GM12878 (cell line): Measurements from ENCODE around the gene KCNQ1OT1. TPM values are rescaled to one million over a fixed set of nuclear protein-coding genes. Genes with fewer than 3 reads are reported as not detected.

Experiments used
- ATAC-seq: fragments of 200-7000 bp; cut with Tn5 transposase; 3 replicates; pipeline ENCODE4 v1.9.1; 2020; ENCODE audit warnings: mild to moderate bottlenecking, moderate library complexity
- BruUV-seq: library from RNA; stranded (reverse); fragments of 400-500 nt; replicated peaks from 2 replicates; lab custom pipeline; 2021; lab: Mats Ljungman, UMichigan
- CTCF ChIA-PET: fragments of 300-600 bp; sonication (Branson Sonifier 250); formaldehyde crosslinking; extraction: SDS; loops from one replicate; lab custom pipeline; 2021; ENCODE audit warnings: inconsistent platforms; lab: Yijun Ruan, JAX
- POLR2A ChIA-PET: fragments of 350-600 bp; formaldehyde crosslinking; extraction: SDS; loops from one replicate; lab custom pipeline; 2021; ENCODE audit warnings: inconsistent platforms; lab: Charles Lee
- RAD21 ChIA-PET: fragments of 300-600 bp; sonication (Branson Sonifier 250); formaldehyde crosslinking; loops from one replicate; lab custom pipeline; 2023; ENCODE audit warnings: antibody characterized with exemption; ENCODE audit not compliant: unreplicated experiment; lab: Charles Lee
- SMC1A ChIA-PET: fragments of 300-600 bp; sonication (Branson Sonifier 250); formaldehyde crosslinking; loops from one replicate; lab custom pipeline; 2023; ENCODE audit not compliant: unreplicated experiment, uncharacterized antibody; lab: Charles Lee
- DNase-seq: peaks from one replicate; pipeline ENCODE4 v3.0.0-alpha.2; 2011; ENCODE audit warnings: low read depth, low spot score
- FAIRE-seq: peaks from 3 replicates; lab custom pipeline; 2011; peaks lifted over from hg19 to GRCh38; lab: Jason Lieb, UNC
- H2AFZ ChIP-seq: 2 replicates; pipeline ENCODE4 v1.6.0; 2011; ENCODE audit warnings: low read depth, low read length, control low read depth; ENCODE audit not compliant: control insufficient read depth
- H3K27ac ChIP-seq: 2 replicates; pipeline ENCODE4 v1.5.1; 2011; ENCODE audit warnings: control low read depth; ENCODE audit not compliant: control insufficient read depth, insufficient read depth
- H3K27me3 ChIP-seq, 2 experiments: replicated peaks in 1 of 2; 2 replicates each; pipeline versions ENCODE4 v1.6.0 to v1.6.1; 2011; ENCODE audit warnings: low read length in 1 of 2; ENCODE audit not compliant: control insufficient read depth in 2 of 2, insufficient read depth in 2 of 2
- H3K36me3 ChIP-seq, 2 experiments: 2 replicates each; pipeline ENCODE4 v1.5.1; 2011; ENCODE audit warnings: low read length in 1 of 2; ENCODE audit not compliant: control insufficient read depth in 2 of 2, insufficient read depth in 2 of 2
- H3K4me1 ChIP-seq: 2 replicates; pipeline ENCODE4 v1.6.1; 2011; ENCODE audit warnings: mild to moderate bottlenecking, low read length, moderate library complexity, mixed read lengths; ENCODE audit not compliant: control insufficient read depth, insufficient read depth
- H3K4me2 ChIP-seq: 2 replicates; pipeline ENCODE4 v1.6.0; 2011; ENCODE audit warnings: control low read depth; ENCODE audit not compliant: control insufficient read depth, insufficient read depth
- H3K4me3 ChIP-seq: fragments of 200-600 bp; sonication (generic); 2 replicates; pipeline ENCODE4 v1.5.1; 2016
- H3K79me2 ChIP-seq: 2 replicates; pipeline ENCODE4 v1.6.0; 2011; ENCODE audit warnings: low read length; ENCODE audit not compliant: control insufficient read depth, insufficient read depth
- H3K9ac ChIP-seq: 2 replicates; pipeline ENCODE4 v1.8.0; 2011; ENCODE audit warnings: low read length, control low read depth, mixed read lengths; ENCODE audit not compliant: control insufficient read depth, insufficient read depth
- H3K9me3 ChIP-seq: replicated peaks from 3 replicates; pipeline ENCODE4 v1.5.1; 2011; ENCODE audit warnings: mild to moderate bottlenecking, low read length; ENCODE audit not compliant: control insufficient read depth, insufficient read depth
- H4K20me1 ChIP-seq: 2 replicates; pipeline ENCODE4 v1.6.0; 2011; ENCODE audit not compliant: control insufficient read depth, insufficient read depth
- BRCA1 ChIP-seq: IDR thresholded peaks from 2 replicates; pipeline ENCODE4 v1.6.1; 2011; ENCODE audit warnings: low read depth, low read length, improper control_type of control experiment
- E4F1 ChIP-seq: fragments of 450-650 bp; IDR thresholded peaks from 2 replicates; pipeline ENCODE4 v1.6.1; 2018; ENCODE audit warnings: borderline replicate concordance, mild to moderate bottlenecking; ENCODE audit not compliant: partially characterized antibody
- FOXK2 ChIP-seq: fragments of 450-650 bp; IDR thresholded peaks from 2 replicates; pipeline ENCODE4 v1.6.1; 2017; ENCODE audit warnings: mild to moderate bottlenecking, moderate library complexity
- HDAC6 ChIP-seq: fragments of 200-600 bp; sonication (generic); IDR thresholded peaks from one replicate; pipeline ENCODE4 v1.8.0; 2017; ENCODE audit warnings: antibody characterized with exemption; ENCODE audit not compliant: unreplicated experiment
- IKZF1 ChIP-seq: fragments of 450-650 bp; conservative IDR thresholded peaks from 2 replicates; pipeline ENCODE4 v1.6.1; 2017; ENCODE audit warnings: antibody characterized with exemption, mild to moderate bottlenecking
- KDM1A ChIP-seq: fragments of 200-600 bp; sonication (generic); IDR thresholded peaks from 2 replicates; pipeline ENCODE4 v1.6.1; 2016; ENCODE audit warnings: borderline replicate concordance
- KLF5 ChIP-seq: fragments of 450-650 bp; IDR thresholded peaks from 2 replicates; pipeline ENCODE4 v1.6.1; 2014; ENCODE audit warnings: mild to moderate bottlenecking; ENCODE audit not compliant: partially characterized antibody
- MAX ChIP-seq: IDR thresholded peaks from 2 replicates; pipeline ENCODE4 v1.6.1; 2012; ENCODE audit warnings: low read depth, low read length, improper control_type of control experiment
- NR2C2 ChIP-seq: IDR thresholded peaks from 2 replicates; pipeline ENCODE4 v1.6.1; 2011; ENCODE audit warnings: borderline replicate concordance, low read depth; ENCODE audit not compliant: control insufficient read depth, insufficient read length
- NRF1 ChIP-seq: conservative IDR thresholded peaks from 2 replicates; pipeline ENCODE4 v1.6.1; 2011; ENCODE audit warnings: mild to moderate bottlenecking, low read depth, low read length, improper control_type of control experiment
- SUPT20H ChIP-seq: IDR thresholded peaks from 2 replicates; pipeline ENCODE4 v1.6.1; 2011; ENCODE audit warnings: low read depth, mild to moderate bottlenecking, low read length, moderate library complexity, borderline replicate concordance; ENCODE audit not compliant: control insufficient read depth
- ZSCAN29 ChIP-seq: fragments of 450-650 bp; IDR thresholded peaks from 2 replicates; pipeline ENCODE4 v1.6.1; 2017; ENCODE audit warnings: mild to moderate bottlenecking, moderate library complexity
- WGBS: methylation state at CpG from one replicate; pipeline ENCODE4 v1.1.6; 2016; ENCODE audit warnings: low lambda C conversion rate; ENCODE audit not compliant: insufficient replicate concordance, insufficient coverage; ENCODE audit errors: missing lambda C conversion rate; 5-methylcytosine and 5-hydroxymethylcytosine counted together
- in situ Hi-C: fragments of 300-500 bp; cut with MboI; formaldehyde crosslinking; loops from 9 replicates; pipeline ENCODE4 v1.14.3; 2018; ENCODE audit warnings: mixed read lengths
- intact Hi-C: fragments of 100-400 bp; cut with micrococcal nuclease; formaldehyde crosslinking; loops from one replicate; pipeline ENCODE4 v1.14.2; 2022; ENCODE audit not compliant: unreplicated experiment
- polyA plus RNA-seq, 11 experiments: library from polyadenylated mRNA; depleted of rRNA in 4 of 11; unstranded in 6 of 11; stranded (reverse) in 5 of 11; fragments of >200 nt; fragmentation: Nextera tagmentation in 4 of 11; fragmentation: Illumina TruSeq in 1 of 11; extraction: Ambion mirVana in 4 of 11; extraction: Trizol in 1 of 11; gene quantifications; 1 replicate in 1 of 11; 2 replicates in 10 of 11; pipeline versions ENCODE4 v1.2.1 to v1.2.3, GENCODE V29; 2011 to 2016; ENCODE audit warnings: inconsistent platforms in 2 of 11, missing spikeins in 2 of 11, low read depth in 1 of 11
- total RNA-seq, 4 experiments: library from RNA; depleted of rRNA in 3 of 4; stranded (reverse); fragments of >200 nt in 3 of 4; fragmentation: Illumina TruSeq in 1 of 4; extraction: Trizol in 1 of 4; gene quantifications; 2 replicates each; pipeline versions ENCODE4 v1.2.1 to v1.2.3, GENCODE V29; 2013 to 2021
- TF ChIP-seq, protein P1 (sequence below): IDR thresholded peaks from 2 replicates; pipeline ENCODE4 v1.6.1; 2011; ENCODE audit warnings: mild to moderate bottlenecking, low read depth, low read length, moderate library complexity; ENCODE audit not compliant: insufficient replicate concordance

KCNQ1OT1 gene
- total and polyA plus RNA-seq, 10 of the 15 experiments (the other 5 are each of a cell fraction or from before 2014, with no cell fraction given), result 0.02 to 1.6 (median 0.41) TPM

DNA sequence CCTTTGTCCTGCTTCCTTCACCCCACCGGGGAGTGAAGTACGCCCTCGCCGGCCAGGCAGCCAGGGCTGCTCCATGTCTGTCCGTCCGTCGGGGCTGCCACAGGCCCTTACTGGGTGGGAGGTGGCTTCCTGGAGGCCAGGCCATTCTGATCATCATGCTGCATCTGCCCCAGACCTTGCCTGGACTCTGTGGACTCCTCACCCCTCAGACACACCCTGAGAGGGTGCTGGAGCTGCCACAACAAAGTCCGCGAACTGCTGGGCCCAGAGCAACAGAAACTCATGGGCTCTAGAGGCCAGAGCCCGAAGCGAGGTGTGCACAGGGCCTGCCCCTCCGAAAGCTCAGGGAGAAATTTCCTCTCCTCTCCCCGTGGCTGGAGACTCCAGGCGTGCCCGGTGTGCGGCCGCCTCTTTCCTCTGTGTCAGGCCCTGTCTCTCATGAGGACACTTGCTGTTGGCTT is 124.2 kb downstream of the KCNQ1OT1 start:
- TF ChIP-seq IKZF1 (no peak), HDAC6 (no peak), FOXK2 (no peak), MAX (no peak), E4F1 (no peak), SUPT20H (no peak), NR2C2 (no peak), BRCA1 (no peak), KDM1A (no peak), NRF1 (no peak), ZSCAN29 (no peak), KLF5 (no peak)
- TF ChIP-seq, protein P1, sequence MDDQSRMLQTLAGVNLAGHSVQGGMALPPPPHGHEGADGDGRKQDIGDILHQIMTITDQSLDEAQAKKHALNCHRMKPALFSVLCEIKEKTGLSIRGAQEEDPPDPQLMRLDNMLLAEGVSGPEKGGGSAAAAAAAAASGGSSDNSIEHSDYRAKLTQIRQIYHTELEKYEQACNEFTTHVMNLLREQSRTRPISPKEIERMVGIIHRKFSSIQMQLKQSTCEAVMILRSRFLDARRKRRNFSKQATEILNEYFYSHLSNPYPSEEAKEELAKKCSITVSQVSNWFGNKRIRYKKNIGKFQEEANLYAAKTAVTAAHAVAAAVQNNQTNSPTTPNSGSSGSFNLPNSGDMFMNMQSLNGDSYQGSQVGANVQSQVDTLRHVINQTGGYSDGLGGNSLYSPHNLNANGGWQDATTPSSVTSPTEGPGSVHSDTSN, result no peak
- TF ChIP-seq, all 136 proteins: peak for 0
- Histone ChIP-seq H3K79me2 (no peaks in the 10 kb centered on the region), H3K36me3 (no peaks in the 10 kb centered on the region), H3K4me1 (no peaks in the 10 kb centered on the region), H3K27ac (no peak overlapping the region), H3K9me3 (no peaks in the 10 kb centered on the region), H4K20me1 (no peaks in the 10 kb centered on the region), H3K27me3 (no peaks in the 10 kb centered on the region), H3K4me2 (no peak overlapping the region), H3K4me3 (no peak overlapping the region), H2AFZ (no peak overlapping the region), H3K9ac (no peak overlapping the region)
- CTCF ChIA-PET, result no interaction called here
- RAD21 ChIA-PET, result no interaction called here
- DNase-seq (no peak), FAIRE-seq (no peak), ATAC-seq (no peak)
- SMC1A ChIA-PET, result no interaction called here
- WGBS, result 77% methylated on average over 17 of the region's 17 CpGs
- intact Hi-C loops, result no loop called here
- in situ Hi-C loops, result no loop called here
- POLR2A ChIA-PET, result no interaction called here
- no TSS peak for BruUV-seq
